GM18861 (cell line): ENCODE results near the gene FAM228B.
"Not testable (repeated sequence)": the region's sequence is repeated elsewhere in the genome, so short reads cannot be mapped to it uniquely, and the experiment has no call there.

Source experiments
- ATAC-seq: cut with Tn5 transposase; IDR thresholded peaks from one replicate; pipeline ENCODE4 v1.9.1; 2021; ENCODE audit not compliant: unreplicated experiment

The FAM228B gene

GRCh38 chr2:24153478-24153877 lies 30.2 kb downstream of the FAM228B start:
- ATAC-seq, result no peak

GRCh38 chr2:24158131-24158530 lies 34.9 kb downstream of the FAM228B start:
- no peak for ATAC-seq

DNA sequence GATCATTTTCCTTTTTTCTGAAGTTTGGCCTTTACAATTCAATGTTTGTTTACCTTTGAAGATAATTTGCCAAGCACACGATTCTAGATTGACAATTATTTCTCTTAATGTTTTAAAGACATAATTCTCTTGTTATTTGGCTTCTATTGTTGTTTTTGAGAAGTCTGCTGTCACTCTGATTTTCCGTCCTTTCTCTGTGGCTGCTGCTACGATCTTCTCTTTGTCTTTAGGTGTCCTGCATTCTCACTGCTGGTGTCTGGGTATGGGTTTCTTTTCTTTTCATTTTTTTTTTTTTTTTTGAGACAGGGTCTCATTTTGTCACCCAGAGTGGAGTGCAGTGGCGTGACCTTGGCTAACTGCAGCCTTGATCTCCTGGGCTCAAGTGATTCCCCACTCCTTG lies 36.4 kb downstream of the FAM228B start:
- no peak for ATAC-seq

DNA sequence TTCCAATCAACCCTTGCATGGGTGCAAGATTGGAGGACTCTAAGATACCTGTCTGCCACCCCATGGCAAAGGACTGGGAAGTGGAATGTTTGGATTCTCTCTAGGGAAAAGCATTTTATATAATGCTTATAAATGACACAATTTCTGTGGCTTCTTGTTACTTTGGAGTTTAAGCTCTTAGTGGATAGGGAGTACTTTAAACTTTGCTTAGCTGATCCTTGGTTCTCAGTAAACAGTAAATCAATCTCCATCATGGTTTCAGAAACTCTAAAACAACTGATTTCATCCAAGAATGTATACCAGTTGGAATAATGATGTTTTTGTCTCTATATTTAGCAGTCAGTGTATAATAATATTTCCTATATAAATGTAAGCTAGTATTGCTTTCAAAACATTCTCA lies 37.5 kb downstream of the FAM228B start:
- no peak for ATAC-seq

- no peak for ATAC-seq
Measured at GRCh38 chr2:24162494-24162893, 39.2 kb downstream of the FAM228B start.

DNA sequence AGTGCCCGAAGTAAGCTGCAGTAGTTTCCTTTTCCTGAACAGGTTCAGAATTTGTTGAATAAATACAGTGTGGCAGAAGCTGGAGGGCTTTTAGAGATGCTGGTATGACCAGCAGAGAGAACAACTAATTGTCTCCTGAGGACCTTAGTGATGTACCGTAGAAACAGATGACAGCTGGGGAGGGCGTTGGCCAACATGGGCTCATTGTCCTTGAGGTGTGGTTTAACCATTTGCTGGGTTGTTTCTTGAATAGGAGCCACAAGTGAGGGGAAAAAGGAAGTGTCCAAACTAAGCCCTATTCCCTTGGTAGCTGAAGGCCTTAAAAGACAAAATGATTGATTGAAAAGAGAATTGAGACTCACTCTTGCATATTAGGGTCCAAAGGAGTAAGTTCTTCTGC lies 39.9 kb downstream of the FAM228B start:
- ATAC-seq, result no peak

DNA sequence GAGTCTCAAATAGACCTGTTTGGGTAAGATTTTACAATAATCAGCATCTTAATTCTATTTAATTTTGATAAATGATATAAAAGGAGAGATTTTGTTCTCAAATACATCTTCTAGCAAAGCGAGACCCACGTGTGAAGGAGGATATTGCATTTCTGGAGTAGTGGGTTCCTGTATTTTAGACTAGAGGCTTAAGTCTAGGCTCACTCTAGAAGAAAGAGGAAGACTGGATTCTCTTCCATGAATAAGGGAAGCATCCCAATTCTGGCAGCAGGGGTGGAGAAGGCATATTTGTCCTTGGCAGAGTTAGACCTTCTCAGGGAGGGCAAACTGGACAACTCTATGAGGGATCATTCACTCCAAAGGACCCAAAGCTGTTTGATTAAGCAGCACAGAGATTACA lies 40.3 kb downstream of the FAM228B start:
- ATAC-seq, result no peak

- ATAC-seq, result no peak
Measured at GRCh38 chr2:24164416-24164973, 41.2 kb downstream of the FAM228B start.

DNA sequence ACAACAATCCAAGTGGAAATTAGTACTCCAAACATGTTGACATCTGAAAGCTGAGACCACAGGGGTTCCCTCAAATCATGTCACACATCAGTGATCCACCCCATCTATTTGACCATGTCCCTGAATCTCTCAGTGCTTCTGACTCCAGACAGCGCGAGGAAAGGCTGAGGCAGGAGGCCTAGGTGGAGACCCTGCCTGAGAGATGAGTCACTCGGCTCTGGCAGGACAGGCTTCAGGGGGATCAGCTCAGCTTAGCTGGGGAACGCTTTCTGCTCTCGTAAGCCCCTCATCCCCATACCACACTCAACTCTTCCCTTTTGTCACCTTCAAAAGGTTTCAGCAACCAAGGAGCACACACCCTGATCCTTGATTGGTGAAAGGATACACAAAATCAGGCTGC lies 45.8 kb downstream of the FAM228B start:
- ATAC-seq, result no peak

DNA sequence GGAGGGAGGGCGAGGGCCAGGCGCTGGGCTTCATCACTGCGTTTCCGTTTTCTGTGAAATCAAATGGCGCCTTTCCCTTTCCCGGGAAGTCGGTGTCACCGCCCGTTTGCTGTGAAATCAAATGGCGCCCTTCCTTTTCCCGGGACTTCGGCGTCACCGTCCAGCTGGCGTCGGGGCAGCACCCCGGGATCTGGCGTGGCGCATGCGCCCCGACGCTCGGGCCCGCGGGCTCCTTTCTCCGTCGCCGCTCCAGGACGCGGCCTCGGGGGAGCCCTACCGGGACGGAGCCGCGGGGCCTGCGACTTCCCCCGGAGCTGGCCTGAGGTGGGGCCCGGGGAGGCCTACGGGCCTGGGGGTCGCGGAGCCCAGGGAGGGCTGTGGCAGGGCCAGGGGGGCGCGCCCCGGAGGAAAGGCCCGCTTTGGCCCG lies 51.6 kb downstream of the FAM228B start, which contains the start of gene FAM228A:
FAM228A (plus strand) TSS at position 203 of the 427 bp plus-strand sequence. CDS start 428 bp downstream, outside the sequence.
- no peak for ATAC-seq

GRCh38 chr2:24175631-24176187 lies 52.4 kb downstream of the FAM228B start:
- no peak for ATAC-seq

DNA sequence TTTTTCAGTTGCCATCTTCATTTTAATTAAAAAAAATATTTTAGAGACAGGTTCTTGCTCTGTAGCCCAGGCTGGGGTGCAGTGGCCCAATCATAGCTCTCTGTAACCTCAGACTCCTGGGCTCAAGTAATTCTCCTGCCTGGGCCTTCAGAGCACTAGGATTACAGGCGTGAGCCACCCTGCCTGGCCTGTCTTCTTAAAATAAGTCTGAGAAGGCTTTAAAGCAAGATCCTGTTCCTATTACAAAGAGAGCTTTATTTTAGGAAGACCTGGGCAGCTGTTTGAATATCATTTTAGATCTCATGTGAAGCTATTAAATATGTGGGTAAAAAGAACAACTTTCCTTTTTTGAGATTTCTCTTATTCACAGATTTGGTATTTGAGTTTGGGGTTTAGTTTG lies 53.1 kb downstream of the FAM228B start:
- no peak for ATAC-seq

- ATAC-seq, result peak; percentile 46
Measured at GRCh38 chr2:24179683-24180082, 56.4 kb downstream of the FAM228B start.

DNA sequence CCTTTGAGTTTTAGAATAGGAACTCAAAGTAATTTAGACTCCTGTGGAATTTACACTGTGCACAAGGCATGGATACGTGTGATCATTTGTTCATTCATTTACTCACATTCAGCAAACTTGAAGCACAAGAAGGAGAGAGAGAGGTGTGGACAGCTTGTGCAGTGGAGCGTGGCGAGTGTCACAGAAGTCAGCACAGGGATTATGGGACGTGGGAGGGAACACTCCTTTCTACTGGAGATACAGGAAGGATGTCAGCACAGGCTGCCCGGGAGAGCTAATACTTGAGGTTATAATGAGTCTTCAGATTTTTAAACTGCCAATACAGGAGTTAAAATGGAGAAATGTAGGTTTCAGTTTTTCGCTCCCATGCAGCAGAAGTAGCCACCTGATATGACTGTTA lies 58.6 kb downstream of the FAM228B start:
- no peak for ATAC-seq

GRCh38 chr2:24182507-24182906 lies 59.2 kb downstream of the FAM228B start:
- no peak for ATAC-seq

- no peak for ATAC-seq
Measured at GRCh38 chr2:24183366-24184069, 60.2 kb downstream of the FAM228B start.

- ATAC-seq, result no peak
Measured at GRCh38 chr2:24189551-24189950, 66.3 kb downstream of the FAM228B start.

- no peak for ATAC-seq
Measured at GRCh38 chr2:24190503-24190902, 67.2 kb downstream of the FAM228B start.

GRCh38 chr2:24191156-24191555 lies 67.9 kb downstream of the FAM228B start:
- no peak for ATAC-seq

- ATAC-seq, result no peak
Measured at GRCh38 chr2:24191848-24192247, 68.6 kb downstream of the FAM228B start.

GRCh38 chr2:24197213-24197612 lies 73.9 kb downstream of the FAM228B start:
- ATAC-seq, result not testable (repeated sequence)

- no peak for ATAC-seq
Measured at GRCh38 chr2:24199968-24200590, 76.8 kb downstream of the FAM228B start.
